Neural progenitor cell (in vitro differentiated cells): ENCODE results near the gene KRTAP17-1.

Source experiments
- EZH2 ChIP-seq: fragments of 200-600 bp; sonication (generic); IDR thresholded peaks from 2 replicates; pipeline ENCODE4 v1.6.1; 2017; ENCODE audit warnings: antibody characterized with exemption, mild to moderate bottlenecking, moderate library complexity
- TF ChIP-seq, protein P1 (sequence below): fragments of 200-600 bp; sonication (generic); IDR thresholded peaks from 2 replicates; pipeline ENCODE4 v1.5.1; 2017; ENCODE audit warnings: antibody characterized with exemption, mild to moderate bottlenecking

DNA sequence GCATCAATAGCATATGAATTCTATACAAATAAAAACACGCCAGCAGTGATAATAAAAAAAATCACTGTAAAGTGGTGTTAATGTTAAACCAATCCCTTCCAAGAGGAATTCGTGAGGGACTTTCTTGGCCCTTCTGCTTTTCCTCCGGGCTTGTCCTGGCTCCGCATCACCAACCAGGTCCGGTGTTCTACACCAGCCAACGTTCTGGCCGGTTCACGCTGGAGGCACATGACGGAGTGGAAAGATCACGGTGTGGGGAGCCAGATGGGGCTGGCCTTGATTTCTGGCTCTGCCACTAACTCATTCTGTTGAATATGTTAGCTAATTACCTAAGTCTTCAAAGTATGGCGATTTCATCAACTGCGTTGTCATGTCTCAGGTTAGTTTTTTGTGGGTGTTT is 11.4 kb downstream of the KRTAP17-1 start:
- TF ChIP-seq, protein P1, sequence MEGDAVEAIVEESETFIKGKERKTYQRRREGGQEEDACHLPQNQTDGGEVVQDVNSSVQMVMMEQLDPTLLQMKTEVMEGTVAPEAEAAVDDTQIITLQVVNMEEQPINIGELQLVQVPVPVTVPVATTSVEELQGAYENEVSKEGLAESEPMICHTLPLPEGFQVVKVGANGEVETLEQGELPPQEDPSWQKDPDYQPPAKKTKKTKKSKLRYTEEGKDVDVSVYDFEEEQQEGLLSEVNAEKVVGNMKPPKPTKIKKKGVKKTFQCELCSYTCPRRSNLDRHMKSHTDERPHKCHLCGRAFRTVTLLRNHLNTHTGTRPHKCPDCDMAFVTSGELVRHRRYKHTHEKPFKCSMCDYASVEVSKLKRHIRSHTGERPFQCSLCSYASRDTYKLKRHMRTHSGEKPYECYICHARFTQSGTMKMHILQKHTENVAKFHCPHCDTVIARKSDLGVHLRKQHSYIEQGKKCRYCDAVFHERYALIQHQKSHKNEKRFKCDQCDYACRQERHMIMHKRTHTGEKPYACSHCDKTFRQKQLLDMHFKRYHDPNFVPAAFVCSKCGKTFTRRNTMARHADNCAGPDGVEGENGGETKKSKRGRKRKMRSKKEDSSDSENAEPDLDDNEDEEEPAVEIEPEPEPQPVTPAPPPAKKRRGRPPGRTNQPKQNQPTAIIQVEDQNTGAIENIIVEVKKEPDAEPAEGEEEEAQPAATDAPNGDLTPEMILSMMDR, result no peak
- TF ChIP-seq EZH2, result no peak
